ENCODE data around the gene TREM2.
"Not testable (repeated sequence)": the region's sequence is repeated elsewhere in the genome, so short reads cannot be mapped to it uniquely, and the experiment has no call there.

The TREM2 gene

DNA sequence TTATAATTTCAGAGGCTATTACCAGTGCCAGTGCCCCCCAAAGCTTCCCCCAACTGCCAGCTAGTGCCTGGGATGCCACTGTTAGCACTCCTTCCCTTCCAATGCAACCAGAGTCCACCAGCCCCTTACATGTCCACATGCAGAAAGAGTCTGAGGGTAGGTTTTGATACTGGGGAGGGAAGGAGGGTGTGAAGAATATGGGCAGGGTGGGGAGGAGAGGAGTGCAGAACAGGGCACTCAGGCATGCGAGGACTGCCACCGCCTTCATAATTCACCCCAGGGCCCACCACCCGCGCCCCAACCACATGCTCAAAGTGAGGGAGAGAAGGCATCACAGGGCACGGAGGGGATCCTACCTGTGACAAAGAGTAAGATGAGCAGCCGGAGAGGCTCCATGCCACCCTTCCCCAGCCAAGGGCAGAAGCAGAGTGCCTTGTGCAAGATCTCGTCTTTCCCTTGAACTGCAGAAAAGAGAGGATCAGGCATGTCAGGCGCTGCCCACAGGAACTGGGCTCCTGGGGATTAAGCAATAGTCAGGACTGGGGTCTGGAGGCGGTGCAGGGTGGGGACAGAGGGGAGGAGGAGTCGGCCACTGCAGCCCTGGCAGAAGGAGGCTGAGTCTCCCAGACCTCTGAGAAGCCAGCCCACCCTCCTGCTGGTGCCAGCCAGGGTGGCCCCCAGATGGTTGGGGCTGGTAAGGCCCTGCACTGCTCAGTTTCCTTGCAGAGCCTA, at the start of gene TREM2:
Gene TREM2, minus strand, starts transcription at position 430 of the 732 bp plus-strand sequence. Its CDS starts 34 bp downstream, at position 396.
- DNase-seq: no peak

DNA sequence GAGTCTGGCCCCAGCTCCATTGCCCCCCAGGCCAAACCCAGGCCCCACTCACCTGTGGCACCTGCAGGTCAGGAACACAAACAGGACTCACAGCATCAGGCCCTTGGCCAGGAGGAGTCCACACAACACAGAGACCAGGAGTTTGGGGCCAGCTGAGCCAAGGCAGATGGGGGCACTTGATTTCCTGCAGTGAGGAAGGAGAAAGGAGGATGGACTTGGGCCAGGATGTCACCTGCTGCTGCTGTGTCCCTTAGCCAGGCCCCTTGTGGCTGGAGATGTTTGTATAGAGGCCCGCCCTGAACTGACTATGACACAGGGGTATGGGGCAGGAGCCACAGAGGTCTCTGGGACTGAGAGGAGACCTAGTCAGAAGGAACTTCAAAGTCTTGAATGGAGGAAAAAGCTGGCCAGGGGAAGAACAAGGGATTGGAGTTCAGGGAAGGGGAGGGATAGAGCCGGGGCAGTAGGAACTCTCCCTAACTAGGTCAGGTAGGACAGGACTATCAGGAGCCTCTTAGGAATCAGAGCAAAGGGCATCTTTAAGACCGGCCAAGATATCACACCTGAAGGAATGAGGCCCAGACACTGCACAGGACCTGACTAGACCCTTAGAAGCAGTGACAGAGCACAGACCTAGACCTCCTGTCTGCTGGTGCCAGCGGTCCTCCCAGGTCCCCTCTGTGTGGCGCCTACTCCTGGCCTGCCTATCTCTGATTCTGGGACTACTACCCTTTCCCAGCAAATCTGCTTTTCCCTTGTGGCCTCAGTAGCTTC, 46.8 kb upstream of the TREM2 start:
- no peak for DNase-seq

DNA sequence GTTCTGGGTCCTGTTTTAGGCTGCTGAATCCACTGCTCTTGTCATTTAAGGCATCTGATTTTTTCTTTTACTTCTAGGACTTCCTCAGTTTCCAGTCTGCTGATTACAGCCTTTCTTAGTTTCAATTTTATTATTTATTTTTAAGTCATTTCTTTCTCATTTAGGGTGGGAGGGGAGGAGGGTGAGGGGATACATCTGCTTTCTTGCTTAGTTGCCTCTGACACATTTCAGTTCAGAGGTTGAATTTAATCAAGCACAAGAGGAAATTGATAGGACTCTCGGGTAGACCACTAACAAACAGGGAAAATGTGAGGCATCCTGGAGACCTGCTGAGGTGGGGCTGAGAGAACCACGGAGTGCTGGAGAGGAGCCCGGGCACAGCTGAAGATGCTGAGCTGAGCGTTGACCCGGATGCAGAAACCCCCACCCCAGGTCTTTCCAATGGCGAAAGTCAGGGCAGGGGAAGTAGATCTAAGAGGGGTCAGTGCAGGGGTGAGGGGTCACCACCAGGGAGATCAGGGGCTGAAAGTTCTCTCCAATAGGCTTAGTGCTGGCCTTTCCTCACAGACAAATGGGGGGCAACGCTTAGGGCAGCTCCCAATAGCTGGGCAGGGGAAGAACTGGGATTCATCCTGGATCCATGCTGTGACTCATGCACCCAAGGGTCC, 45.7 kb upstream of the TREM2 start:
- no peak for DNase-seq

DNA sequence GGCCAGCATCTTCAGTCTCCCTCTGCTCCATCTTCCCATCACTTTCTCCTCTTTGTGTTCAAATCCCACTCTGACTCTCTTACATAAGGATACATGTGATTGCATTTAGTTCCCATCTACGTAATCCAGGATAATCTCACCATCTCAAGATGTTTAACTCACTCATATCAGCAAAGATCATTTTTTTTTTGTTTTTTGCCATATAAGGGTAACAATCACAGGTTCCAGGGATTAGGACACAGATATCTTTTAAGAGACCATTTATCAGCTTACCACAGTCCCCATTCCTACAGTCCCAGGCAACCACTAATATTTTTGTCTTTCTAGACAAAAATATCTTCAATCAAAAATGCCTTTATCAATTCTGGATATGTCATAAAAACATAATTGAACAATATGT, 41.2 kb upstream of the TREM2 start:
- DNase-seq: no peak

DNA sequence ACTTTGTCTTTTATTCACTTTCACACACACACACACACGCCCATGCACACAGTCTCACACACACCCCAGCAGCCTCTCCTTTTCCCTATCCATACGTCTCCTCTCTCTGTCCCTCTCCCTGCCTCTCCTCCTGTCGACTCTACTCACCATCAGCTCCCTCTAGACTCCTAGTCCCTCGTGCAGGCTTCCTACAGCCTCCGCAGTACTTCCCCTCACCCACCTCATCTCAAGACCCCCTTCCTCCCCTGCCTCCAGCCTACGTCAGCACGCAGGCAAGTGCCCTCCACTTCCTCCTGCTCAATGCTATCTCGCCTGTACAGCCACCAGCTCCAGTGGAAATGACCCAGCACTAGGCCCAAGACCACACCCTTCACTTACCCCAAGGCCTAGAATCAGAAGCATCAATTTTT, 38.9 kb upstream of the TREM2 start:
- no peak for DNase-seq

DNA sequence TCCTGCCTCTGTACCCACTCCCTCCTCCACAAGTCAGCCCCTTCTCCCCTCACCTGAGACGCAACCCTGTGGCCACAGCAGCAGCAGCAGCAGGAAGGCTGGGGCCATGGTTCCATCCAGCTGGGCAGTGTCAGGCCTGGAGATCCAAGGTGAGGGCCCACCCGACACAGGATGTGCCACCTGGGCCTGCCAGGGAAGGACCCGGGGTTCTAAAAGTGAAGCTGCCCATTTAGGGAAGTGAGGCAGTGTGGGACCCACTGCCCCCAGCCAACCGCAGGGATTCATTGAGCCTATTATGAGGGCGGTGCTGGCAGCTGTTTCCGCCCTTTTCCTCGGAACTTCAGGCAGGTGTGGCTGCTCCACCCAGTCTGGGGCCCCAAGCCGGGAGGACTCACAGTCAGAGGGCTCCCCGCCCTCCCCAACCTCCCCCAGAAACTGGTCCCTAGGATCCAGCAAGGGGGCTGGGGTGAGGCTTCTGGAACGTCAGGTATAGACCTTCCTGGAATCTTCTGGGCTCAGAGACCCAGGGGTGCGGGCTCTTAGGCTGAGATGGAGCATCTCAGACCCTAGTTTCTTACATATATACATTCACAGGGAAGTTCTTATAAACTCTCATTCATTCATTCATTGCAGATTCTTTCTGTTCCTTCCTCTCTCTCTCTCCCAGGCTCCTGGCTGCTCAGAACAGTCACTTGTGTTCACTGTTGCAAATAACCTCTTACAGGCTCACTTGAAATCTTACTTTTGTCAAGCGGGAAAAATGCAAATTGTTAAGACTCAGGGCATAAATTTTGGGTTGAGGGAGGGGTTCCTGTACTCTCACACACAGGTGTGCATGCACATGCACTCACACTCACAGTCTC, 38.2 kb upstream of the TREM2 start, which contains the start of gene TREML2:
Gene TREML2, minus strand, starts transcription at position 249 of the 863 bp plus-strand sequence. Its CDS starts 141 bp downstream, at position 108.
- DNase-seq: peak; percentile 34 to 43

DNA sequence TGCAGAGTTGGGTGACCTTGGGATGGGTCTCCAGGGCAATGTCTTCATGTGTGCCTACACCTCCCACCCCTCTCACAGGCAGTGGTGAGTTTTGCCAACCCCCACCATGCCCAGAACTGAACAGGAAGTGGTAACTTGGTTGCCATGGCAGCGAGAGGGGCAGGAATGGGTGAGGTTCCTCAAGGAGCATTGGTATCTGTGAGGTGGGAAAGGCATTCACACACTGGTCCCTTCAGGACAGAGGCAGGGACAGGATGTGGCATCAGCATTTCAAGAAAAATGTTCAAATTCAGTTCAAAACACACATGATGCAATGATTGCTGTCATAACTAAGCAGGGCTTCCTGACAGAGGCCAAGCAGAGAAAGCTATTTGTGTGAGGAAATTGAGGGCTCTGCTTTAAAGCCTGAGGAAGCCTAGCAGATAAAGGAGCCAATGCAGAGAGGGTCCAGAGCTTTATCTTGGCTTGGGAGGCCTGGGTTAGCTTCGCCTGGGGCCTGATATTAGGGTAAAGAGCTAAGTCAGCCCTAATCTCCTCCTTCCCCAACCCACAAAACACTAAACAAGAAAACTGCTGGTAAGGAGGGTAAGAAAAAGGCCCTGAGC, 37.5 kb upstream of the TREM2 start:
- peak; percentile 51 to 68 for DNase-seq

DNA sequence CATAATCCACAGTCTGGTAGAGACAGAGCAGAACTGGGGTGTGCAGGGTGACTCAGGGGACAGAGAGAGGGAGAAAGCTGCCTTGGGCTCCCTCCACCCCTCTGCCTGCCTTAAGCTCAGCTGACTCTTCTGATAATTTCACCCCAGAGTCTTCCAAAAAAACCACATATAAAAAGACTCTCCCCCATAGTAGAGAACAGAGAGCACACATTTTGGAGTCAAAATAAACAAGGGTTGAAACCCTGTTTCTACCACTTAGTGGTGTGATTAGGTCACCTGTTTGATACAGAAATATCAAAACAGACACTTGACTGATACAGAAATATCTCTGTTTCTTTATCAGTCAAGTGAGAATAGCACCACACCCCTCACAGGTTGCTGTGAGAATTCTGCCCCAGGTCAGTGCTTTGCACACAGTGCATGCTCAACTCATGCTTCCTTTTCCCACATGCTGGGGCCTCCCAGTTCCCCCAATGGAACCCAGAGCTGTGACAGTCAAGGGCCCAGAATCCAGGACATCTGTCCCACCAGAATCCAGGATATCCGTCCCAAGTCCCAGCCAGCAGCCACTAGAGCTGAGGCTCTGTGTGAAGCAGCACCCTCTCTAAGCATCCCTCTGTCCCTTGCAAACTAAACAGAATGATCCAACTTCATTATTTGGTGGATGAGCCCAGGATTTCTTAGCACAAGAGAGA, 36.8 kb upstream of the TREM2 start:
- DNase-seq: peak; percentile 29 to 51

DNA sequence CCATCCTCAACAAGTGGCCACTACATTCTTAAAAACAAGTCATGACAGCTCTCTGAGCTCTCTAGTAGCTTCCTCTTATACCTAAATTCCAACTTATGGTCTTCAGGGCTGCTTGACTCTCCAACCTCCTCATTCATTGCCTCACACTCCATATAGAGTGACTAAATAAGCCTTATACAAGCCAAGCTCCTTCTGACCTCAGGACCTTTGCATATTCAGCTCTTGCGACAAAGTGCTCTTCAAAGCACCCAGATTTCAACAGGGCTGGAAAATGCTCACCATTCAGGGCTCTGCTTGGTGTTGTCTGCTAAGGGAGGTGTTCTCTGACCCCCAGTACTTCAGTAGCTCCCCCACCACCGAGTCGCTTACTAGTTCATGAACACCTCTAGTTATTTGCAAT, 34.3 kb upstream of the TREM2 start:
- no peak for DNase-seq

DNA sequence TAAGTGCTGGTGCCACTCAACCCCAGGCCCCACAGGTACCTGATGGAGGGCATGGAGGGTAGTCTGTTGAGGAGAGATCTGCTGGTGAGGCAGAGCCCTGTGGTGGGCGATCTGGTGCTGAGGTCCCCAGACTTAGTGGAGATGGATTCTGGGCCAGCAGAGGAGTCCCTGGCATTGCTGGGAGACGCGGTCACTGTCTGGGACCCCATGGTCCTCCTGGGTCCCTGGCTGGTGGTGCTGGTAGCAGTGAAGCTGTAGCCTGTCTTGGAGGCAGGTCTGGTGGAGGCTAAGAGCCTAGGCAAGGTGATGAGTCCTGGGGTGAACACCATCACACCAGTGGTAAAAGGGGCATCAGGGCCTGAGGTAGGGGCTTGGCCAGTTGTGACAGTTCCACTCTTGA, 31.5 kb upstream of the TREM2 start:
- DNase-seq: no peak

DNA sequence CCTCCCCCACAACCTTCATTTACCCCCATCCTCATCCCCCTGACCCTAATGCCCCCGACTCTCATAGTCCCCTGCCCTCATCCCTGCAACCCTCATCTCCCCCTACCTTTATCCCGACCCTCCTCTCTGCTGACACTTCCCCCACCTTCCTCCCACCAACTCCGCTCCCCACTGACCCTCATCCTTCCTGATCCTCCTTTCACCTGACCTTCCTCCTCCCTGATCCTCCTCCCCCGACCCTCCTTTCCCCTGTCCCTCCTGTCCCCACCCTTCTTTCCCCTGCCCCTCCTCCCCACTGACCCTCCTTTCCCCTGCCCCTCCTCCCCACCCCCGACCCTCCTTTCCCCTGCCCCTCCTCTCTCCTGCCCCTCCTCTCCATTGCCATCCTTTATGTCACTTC, 31.0 kb upstream of the TREM2 start:
- no peak for DNase-seq

DNA sequence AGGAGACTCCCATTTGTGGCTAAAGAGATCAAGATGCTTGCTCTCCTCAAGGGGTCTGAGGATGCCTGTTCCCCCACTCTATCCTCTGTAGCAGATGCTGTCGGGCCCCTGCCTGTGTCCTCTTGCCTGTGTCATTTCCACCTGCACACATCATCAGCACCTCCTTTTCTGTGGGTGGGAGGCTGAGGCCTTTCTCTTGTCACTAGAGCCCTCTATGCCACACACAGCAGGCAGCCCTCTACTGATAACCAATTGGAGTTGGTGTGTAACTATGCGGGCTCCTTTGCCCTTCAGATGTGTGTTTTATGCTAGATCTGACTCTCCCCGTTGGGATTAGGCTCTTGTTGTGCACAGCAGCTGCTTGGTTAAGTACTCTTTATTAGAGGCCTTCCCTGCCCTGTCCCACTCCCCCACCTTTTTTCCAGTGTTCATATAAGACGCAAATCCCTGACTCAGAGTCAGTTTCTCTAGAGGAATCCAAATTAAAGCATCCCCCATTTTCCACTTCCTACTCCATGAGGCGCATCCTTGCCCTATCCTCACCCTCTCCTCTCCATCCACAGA, 30.3 kb upstream of the TREM2 start:
- no peak for DNase-seq

DNA sequence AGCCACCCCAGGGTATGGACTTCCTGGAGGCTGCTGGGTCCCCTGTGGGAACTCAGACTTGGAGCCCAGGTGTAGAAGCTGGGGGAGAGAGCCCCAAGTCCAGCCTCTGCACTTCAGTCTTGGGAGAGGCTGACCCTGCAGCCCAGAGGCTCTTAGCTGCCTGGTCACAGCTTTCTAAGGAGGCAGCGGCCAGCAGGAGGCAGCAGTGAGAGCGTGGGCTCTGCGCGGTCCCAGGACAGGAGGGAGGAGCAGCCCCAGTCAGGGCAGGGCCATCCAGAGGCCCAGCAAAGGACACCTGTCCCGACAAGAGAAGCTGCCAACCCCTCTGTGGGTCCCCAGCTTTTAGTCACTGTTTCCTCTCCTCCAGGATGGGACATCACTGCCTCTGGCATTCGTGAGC, 28.7 kb upstream of the TREM2 start:
- DNase-seq: peak; percentile 52 to 60

DNA sequence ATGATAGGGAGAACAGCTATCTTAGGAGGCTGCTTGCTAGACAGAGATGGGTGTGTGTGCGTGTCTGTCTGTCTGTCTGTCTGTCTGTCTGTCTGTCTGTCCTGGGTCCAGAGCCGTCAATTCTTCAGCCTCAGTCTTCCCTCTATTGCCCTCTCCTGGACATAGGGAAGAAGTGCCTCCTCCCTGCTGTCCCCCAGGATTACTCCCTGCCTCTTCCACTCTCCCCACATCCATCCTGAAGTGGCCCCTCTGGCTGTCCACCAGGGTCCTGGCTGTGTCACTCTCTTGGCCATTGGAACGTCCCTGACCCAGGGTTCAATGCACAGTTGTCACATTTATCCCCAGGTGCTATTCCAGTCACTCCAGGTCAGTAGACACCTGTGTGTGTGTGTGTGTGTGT, 27.9 kb upstream of the TREM2 start:
- DNase-seq: no peak

DNA sequence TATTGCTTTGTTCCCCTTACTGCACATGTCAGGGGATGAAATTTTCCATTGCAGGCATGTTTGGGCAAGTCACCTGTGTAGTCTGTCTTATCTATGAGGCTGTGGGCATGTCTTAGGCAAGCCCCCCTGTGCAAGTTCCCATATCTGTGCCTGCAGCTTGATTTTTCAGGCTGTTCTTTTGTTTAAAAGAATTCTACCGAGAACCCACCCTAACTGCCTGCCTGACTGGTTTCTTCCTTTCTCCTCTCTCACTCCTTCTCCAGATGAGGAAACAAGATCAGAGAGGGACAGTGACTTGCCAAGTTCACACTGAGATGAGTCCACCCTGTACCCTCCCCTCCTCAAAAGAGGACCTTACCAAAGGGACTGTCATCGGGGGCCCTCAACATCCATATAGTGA, 27.1 kb upstream of the TREM2 start:
- DNase-seq: no peak

DNA sequence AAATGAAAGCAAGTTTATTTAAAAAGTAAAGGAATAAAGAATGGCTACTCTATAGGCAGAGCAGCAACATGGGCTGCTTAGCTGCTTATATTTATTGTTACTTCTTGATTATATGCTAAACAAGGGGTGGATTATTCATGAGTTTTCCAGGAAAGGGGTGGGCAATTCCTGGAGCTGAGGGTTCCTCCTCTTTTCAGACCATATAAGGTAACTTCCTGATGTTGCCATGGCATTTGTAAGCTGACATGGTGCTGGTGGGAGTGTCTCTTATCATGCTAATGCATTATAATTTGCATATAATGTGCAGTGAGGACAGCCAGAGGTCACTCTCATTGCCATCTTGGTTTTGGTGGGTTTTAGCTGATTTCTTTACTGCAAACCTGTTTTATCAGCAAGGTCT, 26.1 kb upstream of the TREM2 start:
- not testable (repeated sequence) for DNase-seq

DNA sequence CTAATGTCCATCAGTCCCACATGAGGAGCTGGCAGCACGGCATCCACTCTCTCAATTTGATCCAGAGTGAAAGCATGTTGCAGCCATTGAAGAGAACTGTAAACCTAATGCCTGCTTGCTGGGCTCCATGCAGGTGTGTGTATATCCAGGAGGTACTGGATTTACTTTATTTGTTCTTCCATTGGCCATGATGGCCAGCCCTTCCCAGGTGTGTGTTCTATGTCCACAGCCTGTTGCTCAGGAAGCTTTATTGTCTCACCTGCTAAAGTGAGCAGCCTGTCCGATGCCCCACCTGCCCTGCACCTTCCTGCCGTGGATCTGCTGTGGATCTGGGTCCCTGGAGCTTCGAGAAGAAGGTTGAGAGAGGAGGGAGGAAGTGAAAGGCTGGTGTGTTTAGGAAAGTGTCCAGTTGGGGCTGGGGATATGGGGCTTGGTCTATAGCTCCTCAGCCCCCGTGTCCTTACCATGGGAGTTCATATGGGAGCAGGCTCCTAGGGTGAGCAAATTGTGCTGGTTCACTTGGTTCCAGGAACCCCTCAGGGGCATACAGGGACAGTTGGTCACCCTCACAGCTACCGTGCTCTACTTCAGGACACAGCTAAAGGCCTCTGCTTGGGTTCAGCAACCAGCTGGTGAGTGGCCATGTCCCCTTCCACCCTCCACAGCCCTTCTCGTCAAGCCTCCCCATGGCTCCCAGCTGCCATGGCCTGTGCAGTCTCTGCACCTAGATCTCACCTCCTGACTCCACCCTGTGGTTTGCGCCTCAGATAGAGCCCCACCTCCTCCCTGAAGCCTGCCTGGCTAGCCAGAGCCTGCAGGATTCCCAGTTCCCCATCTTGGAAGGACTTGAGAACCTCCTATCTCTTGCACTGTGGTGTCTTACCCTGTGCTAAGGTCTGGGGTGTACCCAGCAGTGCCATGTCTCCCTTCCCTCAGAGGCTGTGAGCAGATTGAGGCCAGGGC, 25.3 kb upstream of the TREM2 start:
- no peak for DNase-seq

DNA sequence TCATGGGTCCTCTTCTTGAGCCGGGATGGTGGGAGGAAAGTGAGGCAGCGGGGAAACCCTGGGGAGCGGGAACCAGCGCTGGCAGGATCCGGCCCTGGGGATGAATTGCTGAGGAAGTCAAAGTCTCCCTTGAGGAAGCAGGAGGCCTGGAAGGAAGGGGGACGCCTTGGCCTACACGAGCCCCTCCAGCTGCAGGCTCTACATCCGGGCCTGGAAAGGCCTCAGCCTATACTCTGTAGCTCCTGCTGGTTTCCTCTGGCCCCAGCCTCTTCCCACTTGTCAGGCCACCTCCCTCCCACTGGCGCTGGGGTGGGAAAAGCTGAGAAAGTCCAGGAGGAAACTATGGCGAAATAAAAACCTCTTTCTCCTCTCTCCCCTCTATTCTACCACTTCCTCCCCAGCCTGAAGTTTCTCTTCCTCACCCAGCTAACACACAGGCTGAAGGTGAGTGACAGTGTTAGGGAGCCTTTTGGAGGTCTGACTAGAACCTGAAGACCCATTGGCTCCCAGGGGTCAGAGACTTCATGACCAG, 23.2 kb upstream of the TREM2 start:
- no peak for DNase-seq

DNA sequence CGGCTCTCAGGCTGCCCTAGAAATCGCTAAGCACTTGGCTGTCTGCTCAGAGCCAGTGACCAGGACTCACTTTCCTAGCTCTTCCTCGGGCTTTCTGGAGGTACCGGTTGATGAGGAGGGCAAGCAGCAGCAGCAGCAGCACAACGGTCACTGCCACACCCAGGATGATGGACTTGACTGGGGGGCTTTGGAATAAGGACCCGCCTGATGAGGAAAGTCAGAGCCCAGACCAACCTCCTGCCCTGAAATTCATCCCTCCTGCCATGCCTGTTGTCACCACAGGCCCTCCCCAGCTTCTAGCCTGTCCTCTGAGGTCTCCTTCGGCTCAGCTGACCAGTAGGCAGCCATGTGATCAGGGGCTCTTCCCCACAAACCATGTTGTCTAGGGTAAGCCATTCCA, 21.8 kb upstream of the TREM2 start:
- no peak for DNase-seq
